GM23338 (cell line): ENCODE data around the gene VSTM1. TPM values are rescaled to one million over a fixed set of nuclear protein-coding genes. Genes with fewer than 3 reads are reported as not detected.

ENCODE experiments used
- ATAC-seq: fragments of 200-7000 bp; cut with Tn5 transposase; 3 replicates; pipeline ENCODE4 v1.9.1; 2020
- DNase-seq: peaks from one replicate; pipeline ENCODE4 v3.0.0-alpha.2; 2015; ENCODE audit warnings: low spot score
- H2AFZ ChIP-seq: fragments of 200-600 bp; sonication (generic); 2 replicates; pipeline ENCODE4 v1.8.0; 2016; ENCODE audit warnings: antibody characterized with exemption, mild to moderate bottlenecking, moderate library complexity
- H3F3A ChIP-seq: fragments of 200-600 bp; sonication (generic); replicated peaks from 2 replicates; pipeline ENCODE4 v1.8.0; 2017; ENCODE audit warnings: antibody characterized with exemption, mixed run types, low read depth
- H3K27ac ChIP-seq: fragments of 200-600 bp; sonication (generic); 2 replicates; pipeline ENCODE4 v1.6.1; 2016; ENCODE audit warnings: low read depth
- H3K27me3 ChIP-seq: fragments of 200-600 bp; sonication (generic); 2 replicates; pipeline ENCODE4 v1.8.0; 2016; ENCODE audit warnings: mild to moderate bottlenecking, mixed run types, moderate library complexity; ENCODE audit not compliant: insufficient read depth
- H3K36me3 ChIP-seq: fragments of 200-600 bp; sonication (generic); 2 replicates; pipeline ENCODE4 v1.8.0; 2016; ENCODE audit warnings: mild to moderate bottlenecking; ENCODE audit not compliant: insufficient read depth
- H3K4me1 ChIP-seq: fragments of 200-600 bp; sonication (generic); 2 replicates; pipeline ENCODE4 v1.8.0; 2016; ENCODE audit warnings: mild to moderate bottlenecking, moderate library complexity; ENCODE audit not compliant: insufficient read depth
- H3K4me2 ChIP-seq: fragments of 200-600 bp; sonication (generic); 2 replicates; pipeline ENCODE4 v1.7.1; 2017; ENCODE audit warnings: mixed run types
- H3K4me3 ChIP-seq: fragments of 200-600 bp; sonication (generic); 2 replicates; pipeline ENCODE4 v1.6.1; 2016; ENCODE audit warnings: mixed run types
- H3K79me2 ChIP-seq: fragments of 200-600 bp; sonication (generic); replicated peaks from 2 replicates; pipeline ENCODE4 v1.8.0; 2017; ENCODE audit warnings: mild to moderate bottlenecking; ENCODE audit not compliant: insufficient read depth
- H3K9me2 ChIP-seq: fragments of 200-600 bp; sonication (generic); 2 replicates; pipeline ENCODE4 v1.8.0; 2017; ENCODE audit not compliant: insufficient read depth
- H4K20me1 ChIP-seq: fragments of 200-600 bp; sonication (generic); replicated peaks from 2 replicates; pipeline ENCODE4 v1.8.0; 2017; ENCODE audit warnings: mild to moderate bottlenecking; ENCODE audit not compliant: insufficient read depth
- H3K27ac Mint-ChIP-seq: 2 replicates; pipeline ENCODE4 v1.8.0; 2020; ENCODE audit warnings: inconsistent platforms, mild to moderate bottlenecking, moderate library complexity, mixed read lengths
- H3K27me3 Mint-ChIP-seq: 3 replicates; pipeline ENCODE4 v1.8.0; 2022; ENCODE audit warnings: low read depth, mild to moderate bottlenecking, moderate library complexity, mixed read lengths, inconsistent platforms; ENCODE audit not compliant: insufficient read depth, poor library complexity
- H3K36me3 Mint-ChIP-seq: 3 replicates; pipeline ENCODE4 v1.8.0; 2021; ENCODE audit warnings: low read depth, mild to moderate bottlenecking, inconsistent platforms, moderate library complexity, mixed read lengths
- H3K4me1 Mint-ChIP-seq: 3 replicates; pipeline ENCODE4 v1.8.0; 2020; ENCODE audit warnings: mild to moderate bottlenecking, inconsistent platforms, mixed read lengths
- H3K4me3 Mint-ChIP-seq: 3 replicates; pipeline ENCODE4 v1.8.0; 2021; ENCODE audit warnings: moderate library complexity, mild to moderate bottlenecking, inconsistent platforms, mixed read lengths
- H3K9me3 Mint-ChIP-seq: 3 replicates; pipeline ENCODE4 v1.8.0; 2020; ENCODE audit warnings: moderate library complexity, mild to moderate bottlenecking, inconsistent platforms, mixed read lengths
- CREB1 ChIP-seq: fragments of 250-450 bp; sonication (Bioruptor Pico); IDR thresholded peaks from 2 replicates; pipeline ENCODE4 v1.5.0; 2020; ENCODE audit warnings: low read depth, mild to moderate bottlenecking, moderate library complexity
- CTCF ChIP-seq, 2 experiments: fragments of 200-600 bp in 1 of 2; sonication (generic) in 1 of 2; conservative IDR thresholded peaks; 2 replicates each; pipeline versions ENCODE4 v1.5.1 to v1.6.1; 2016 to 2017; ENCODE audit warnings: antibody characterized with exemption in 2 of 2, low read depth in 2 of 2, mild to moderate bottlenecking in 2 of 2, moderate library complexity in 1 of 2
- ETS1 ChIP-seq: IDR thresholded peaks from 2 replicates; pipeline ENCODE4 v1.6.1; 2016; ENCODE audit warnings: antibody characterized with exemption
- EZH2 ChIP-seq: fragments of 200-600 bp; sonication (generic); IDR thresholded peaks from one replicate; pipeline ENCODE4 v1.8.0; 2017; ENCODE audit warnings: antibody characterized with exemption, mild to moderate bottlenecking, low read depth; ENCODE audit not compliant: unreplicated experiment
- EZH2phosphoT487 ChIP-seq: fragments of 200-600 bp; sonication (generic); IDR thresholded peaks from one replicate; pipeline ENCODE4 v1.8.1; 2018; ENCODE audit warnings: antibody characterized with exemption; ENCODE audit not compliant: unreplicated experiment
- JUNB ChIP-seq: IDR thresholded peaks from one replicate; pipeline ENCODE4 v1.6.1; 2016; ENCODE audit warnings: antibody characterized with exemption; ENCODE audit not compliant: unreplicated experiment
- NANOG ChIP-seq: IDR thresholded peaks from 2 replicates; pipeline ENCODE4 v1.6.1; 2016; ENCODE audit warnings: antibody characterized with exemption, borderline replicate concordance
- STAT1 ChIP-seq: IDR thresholded peaks from one replicate; pipeline ENCODE4 v1.6.1; 2016; ENCODE audit warnings: antibody characterized with exemption; ENCODE audit not compliant: unreplicated experiment
- ZNF114 ChIP-seq: fragments of 250-450 bp; sonication (Bioruptor Pico); IDR thresholded peaks from 2 replicates; pipeline ENCODE4 v1.5.0; 2020; ENCODE audit warnings: mild to moderate bottlenecking, moderate library complexity
- ZNF331 ChIP-seq: fragments of 250-450 bp; sonication (Bioruptor Pico); IDR thresholded peaks from 2 replicates; pipeline ENCODE4 v1.5.0; 2020; ENCODE audit warnings: low read depth, mild to moderate bottlenecking, moderate library complexity
- polyA plus RNA-seq: library from polyadenylated mRNA; unstranded; fragments of >200 nt; fragmentation: Nextera tagmentation; extraction: Ambion mirVana; gene quantifications from 2 replicates; pipeline ENCODE4 v1.2.1, GENCODE V29; 2016
- total RNA-seq: library from RNA; depleted of rRNA; stranded (reverse); fragments of >200 nt; shearing (Covaris generic); gene quantifications from 2 replicates; pipeline ENCODE4 v1.2.3, GENCODE V29; 2014
- TF ChIP-seq, protein P1 (sequence below): IDR thresholded peaks from one replicate; pipeline ENCODE4 v1.6.1; 2018; ENCODE audit warnings: antibody characterized with exemption; ENCODE audit not compliant: unreplicated experiment

The VSTM1 gene
- total and polyA plus RNA-seq, 2 experiments from 2014 or later = not detected

DNA sequence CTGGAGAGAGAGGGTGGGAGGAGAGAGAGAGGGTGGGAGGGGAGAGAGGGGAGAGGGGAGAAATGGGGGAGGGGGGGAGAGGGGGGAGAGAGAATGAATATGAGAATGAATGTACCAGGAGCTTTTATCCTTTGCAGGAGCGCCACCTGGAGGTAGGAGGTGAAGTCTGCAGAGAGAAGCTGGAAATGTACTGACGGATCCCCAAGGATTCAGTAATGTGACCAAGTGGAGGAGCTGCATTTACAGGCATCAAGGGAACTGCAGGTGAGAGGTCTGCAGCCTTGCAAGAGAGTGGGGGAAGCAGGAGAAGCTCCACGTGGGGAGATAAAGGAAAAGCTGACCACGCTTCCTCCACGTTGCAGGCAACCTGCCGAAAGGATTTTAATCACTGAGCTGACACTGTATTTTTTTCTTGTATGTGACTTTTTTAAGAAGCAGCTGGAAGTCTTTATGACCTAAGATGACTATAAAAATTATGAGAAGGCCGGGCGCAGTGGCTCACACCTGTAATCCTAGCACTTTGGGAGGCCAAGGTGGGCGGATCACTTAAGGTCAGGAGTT is 33.7 kb downstream of the VSTM1 start:
- H3K9me3 Mint-ChIP-seq = no peaks in the 10 kb centered on the region
- Histone ChIP-seq H3K27ac (0 out of 2 replicates have a peak overlapping the region, but pooled peaks have one; percentile 0), H3K9me2 (no peaks in the 10 kb centered on the region), H3K79me2 (no peaks in the 10 kb centered on the region), H2AFZ (no peak overlapping the region), H3K36me3 (no peaks in the 10 kb centered on the region), H3K27me3 (no peaks in the 10 kb centered on the region), H3K4me3 (no peak overlapping the region), H3F3A (peaks cover 11% of the 10 kb centered on the region), H3K4me1 (peaks cover 7% of the 10 kb centered on the region), H3K4me2 (no peak overlapping the region; the same call in 1 of the 2 replicates), H4K20me1 (no peaks in the 10 kb centered on the region)
- peaks cover 22% of the 10 kb centered on the region for H3K4me1 Mint-ChIP-seq
- TF ChIP-seq CTCF (conservative IDR thresholded peaks at IDR 0.05; ENCODE audit: low read depth in 2 of 2) (peak; percentile 72 to 88), ZNF331 (CRISPR knock-in tag) (no peak)
- H3K27ac Mint-ChIP-seq = peak overlapping the region; percentile 23; the same call in 1 of the 2 replicates
- DNase-seq = peak; percentile 95
- H3K27me3 Mint-ChIP-seq = peaks cover 3% of the 10 kb centered on the region
- no peak overlapping the region for H3K4me3 Mint-ChIP-seq
- ATAC-seq = peak; percentile 96
- no peaks in the 10 kb centered on the region for H3K36me3 Mint-ChIP-seq

DNA sequence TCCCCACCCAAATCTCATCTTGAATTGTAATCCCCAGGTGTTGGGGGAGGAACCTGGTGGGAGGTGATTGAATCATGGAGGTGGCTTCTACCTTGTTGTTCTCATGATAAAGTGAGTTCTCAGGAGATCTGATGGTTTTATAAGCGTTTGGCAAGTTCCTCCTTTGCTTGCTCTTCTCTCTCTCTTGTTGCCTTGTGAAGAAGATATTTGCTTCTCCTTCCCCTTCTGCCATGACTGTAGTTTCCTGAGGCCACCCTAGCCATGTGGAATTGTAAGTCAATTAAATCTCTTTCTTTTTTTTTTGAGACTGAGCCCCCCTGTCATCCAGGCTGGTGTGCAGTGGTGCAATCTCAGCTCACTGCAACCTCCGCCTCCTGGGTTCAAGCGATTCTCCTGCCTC is 34.4 kb downstream of the VSTM1 start:
- H3K9me2 ChIP-seq = no peaks in the 10 kb centered on the region
- Mint-ChIP-seq H3K27ac (no peak overlapping the region), H3K4me1 (peaks cover 17% of the 10 kb centered on the region), H3K36me3 (no peaks in the 10 kb centered on the region), H3K27me3 (peaks cover under 1% of the 10 kb centered on the region), H3K4me3 (no peak overlapping the region), H3K9me3 (no peaks in the 10 kb centered on the region)
- H2AFZ ChIP-seq = no peak overlapping the region
- no peaks in the 10 kb centered on the region for H3K36me3 ChIP-seq
- H3K4me2 ChIP-seq = no peak overlapping the region
- no peak overlapping the region for H3K4me3 ChIP-seq
- no peaks in the 10 kb centered on the region; the same call in 1 of the 2 replicates for H3K4me1 ChIP-seq
- H3K27me3 ChIP-seq = no peaks in the 10 kb centered on the region
- no peak overlapping the region for H3K27ac ChIP-seq
- peaks cover 5% of the 10 kb centered on the region for H3F3A ChIP-seq
- H4K20me1 ChIP-seq = no peaks in the 10 kb centered on the region
- DNase-seq (no peak), ATAC-seq (no peak)
- no peaks in the 10 kb centered on the region for H3K79me2 ChIP-seq
- no peak for TF ChIP-seq ZNF114
- TF ChIP-seq, protein P1, sequence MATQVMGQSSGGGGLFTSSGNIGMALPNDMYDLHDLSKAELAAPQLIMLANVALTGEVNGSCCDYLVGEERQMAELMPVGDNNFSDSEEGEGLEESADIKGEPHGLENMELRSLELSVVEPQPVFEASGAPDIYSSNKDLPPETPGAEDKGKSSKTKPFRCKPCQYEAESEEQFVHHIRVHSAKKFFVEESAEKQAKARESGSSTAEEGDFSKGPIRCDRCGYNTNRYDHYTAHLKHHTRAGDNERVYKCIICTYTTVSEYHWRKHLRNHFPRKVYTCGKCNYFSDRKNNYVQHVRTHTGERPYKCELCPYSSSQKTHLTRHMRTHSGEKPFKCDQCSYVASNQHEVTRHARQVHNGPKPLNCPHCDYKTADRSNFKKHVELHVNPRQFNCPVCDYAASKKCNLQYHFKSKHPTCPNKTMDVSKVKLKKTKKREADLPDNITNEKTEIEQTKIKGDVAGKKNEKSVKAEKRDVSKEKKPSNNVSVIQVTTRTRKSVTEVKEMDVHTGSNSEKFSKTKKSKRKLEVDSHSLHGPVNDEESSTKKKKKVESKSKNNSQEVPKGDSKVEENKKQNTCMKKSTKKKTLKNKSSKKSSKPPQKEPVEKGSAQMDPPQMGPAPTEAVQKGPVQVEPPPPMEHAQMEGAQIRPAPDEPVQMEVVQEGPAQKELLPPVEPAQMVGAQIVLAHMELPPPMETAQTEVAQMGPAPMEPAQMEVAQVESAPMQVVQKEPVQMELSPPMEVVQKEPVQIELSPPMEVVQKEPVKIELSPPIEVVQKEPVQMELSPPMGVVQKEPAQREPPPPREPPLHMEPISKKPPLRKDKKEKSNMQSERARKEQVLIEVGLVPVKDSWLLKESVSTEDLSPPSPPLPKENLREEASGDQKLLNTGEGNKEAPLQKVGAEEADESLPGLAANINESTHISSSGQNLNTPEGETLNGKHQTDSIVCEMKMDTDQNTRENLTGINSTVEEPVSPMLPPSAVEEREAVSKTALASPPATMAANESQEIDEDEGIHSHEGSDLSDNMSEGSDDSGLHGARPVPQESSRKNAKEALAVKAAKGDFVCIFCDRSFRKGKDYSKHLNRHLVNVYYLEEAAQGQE = no peak
- TF ChIP-seq NANOG = no peak
- no peak for TF ChIP-seq STAT1
- no peak for TF ChIP-seq CTCF (conservative IDR thresholded peaks at IDR 0.05; ENCODE audit: low read depth in 2 of 2)
- TF ChIP-seq CREB1 (CRISPR knock-in tag) = no peak
- TF ChIP-seq JUNB = no peak
- TF ChIP-seq EZH2 = no peak
- TF ChIP-seq ETS1 = no peak
- no peak for TF ChIP-seq EZH2phosphoT487
- no peak for TF ChIP-seq ZNF331 (CRISPR knock-in tag)
